Activated CD4-positive, alpha-beta memory T cell treated with anti-CD3 and anti-CD28 coated beads for 36 hours (primary cell): ENCODE results near the gene LST1. TPM values are rescaled to one million over a fixed set of nuclear protein-coding genes. Genes with fewer than 3 reads are reported as not detected.

Experiments
- CTCF ChIA-PET: fragments of 350-600 bp; sonication (Branson Sonifier 250); formaldehyde crosslinking; loops from one replicate; lab custom pipeline; 2021; ENCODE audit warnings: antibody characterized with exemption, inconsistent platforms; lab: Charles Lee
- POLR2A ChIA-PET: fragments of 350-600 bp; sonication (Branson Sonifier 250); formaldehyde crosslinking; loops from one replicate; lab custom pipeline; 2021; ENCODE audit warnings: antibody characterized with exemption; lab: Charles Lee
- DNase-seq: peaks from one replicate; pipeline ENCODE4 v3.0.0-alpha.2; 2020
- H3K27ac Mint-ChIP-seq: one replicate; pipeline ENCODE4 v1.8.0; 2021; ENCODE audit warnings: mixed read lengths
- H3K27me3 Mint-ChIP-seq: one replicate; pipeline ENCODE4 v1.8.0; 2021; ENCODE audit warnings: mixed read lengths
- H3K36me3 Mint-ChIP-seq: one replicate; pipeline ENCODE4 v1.8.0; 2021; ENCODE audit warnings: mixed read lengths
- H3K4me1 Mint-ChIP-seq: one replicate; pipeline ENCODE4 v1.8.0; 2021; ENCODE audit warnings: low read depth, mixed read lengths
- H3K4me3 Mint-ChIP-seq: one replicate; pipeline ENCODE4 v1.8.0; 2021; ENCODE audit warnings: mild to moderate bottlenecking, mixed read lengths
- H3K9me3 Mint-ChIP-seq: one replicate; pipeline ENCODE4 v1.8.0; 2021; ENCODE audit warnings: mixed read lengths
- intact Hi-C: fragments of 100-400 bp; cut with micrococcal nuclease; formaldehyde crosslinking; loops from one replicate; pipeline ENCODE4 v1.15.1; 2023
- microRNA-seq: library from miRNA; unstranded; fragments of <30 nt; microRNA quantifications from one replicate; pipeline ENCODE4 v1.2.0, GENCODE V29; 2022; ENCODE audit warnings: borderline number of aligned reads, borderline microRNAs expressed, borderline replicate concordance
- total RNA-seq, 2 experiments: library from RNA; stranded (reverse); gene quantifications; one replicate each; pipeline ENCODE4 v1.2.3, GENCODE V29; 2021

Gene LST1
- total RNA-seq, 2 experiments from 2014 or later: 15.7 to 16.9 TPM

DNA sequence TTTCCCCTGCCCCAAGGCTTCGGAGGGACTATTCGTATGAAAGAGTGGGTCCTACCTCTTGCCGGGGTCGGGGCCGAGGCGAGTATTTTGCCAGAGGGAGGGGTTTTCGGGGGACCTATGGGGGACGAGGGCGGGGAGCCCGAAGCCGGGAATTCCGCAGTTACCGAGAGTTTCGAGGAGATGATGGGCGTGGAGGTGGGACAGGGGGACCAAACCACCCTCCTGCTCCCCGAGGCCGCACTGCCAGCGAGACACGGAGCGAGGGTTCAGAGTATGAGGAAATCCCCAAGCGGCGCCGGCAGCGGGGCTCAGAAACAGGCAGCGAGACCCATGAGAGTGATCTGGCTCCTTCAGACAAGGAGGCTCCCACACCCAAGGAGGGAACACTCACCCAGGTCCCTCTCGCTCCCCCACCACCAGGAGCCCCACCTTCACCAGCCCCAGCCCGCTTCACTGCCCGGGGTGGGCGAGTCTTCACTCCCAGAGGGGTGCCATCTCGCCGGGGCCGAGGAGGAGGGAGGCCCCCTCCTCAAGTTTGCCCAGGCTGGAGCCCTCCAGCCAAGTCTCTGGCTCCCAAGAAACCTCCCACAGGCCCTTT, 45.7 kb downstream of the LST1 start:
- Mint-ChIP-seq H3K27ac (no peak overlapping the region), H3K9me3 (no peaks in the 10 kb centered on the region), H3K4me1 (no peaks in the 10 kb centered on the region), H3K27me3 (no peaks in the 10 kb centered on the region), H3K4me3 (no peak overlapping the region), H3K36me3 (peaks cover 72% of the 10 kb centered on the region)
- intact Hi-C loops: no loop called here
- DNase-seq: no peak
- ChIA-PET CTCF (no interaction called here), POLR2A (interaction anchor here (0.7 to 1.0 kb wide), 2 partner anchors 8 to 21 kb away, joined by 3 read pairs; partner anchors contain the start of gene BAG6)

DNA sequence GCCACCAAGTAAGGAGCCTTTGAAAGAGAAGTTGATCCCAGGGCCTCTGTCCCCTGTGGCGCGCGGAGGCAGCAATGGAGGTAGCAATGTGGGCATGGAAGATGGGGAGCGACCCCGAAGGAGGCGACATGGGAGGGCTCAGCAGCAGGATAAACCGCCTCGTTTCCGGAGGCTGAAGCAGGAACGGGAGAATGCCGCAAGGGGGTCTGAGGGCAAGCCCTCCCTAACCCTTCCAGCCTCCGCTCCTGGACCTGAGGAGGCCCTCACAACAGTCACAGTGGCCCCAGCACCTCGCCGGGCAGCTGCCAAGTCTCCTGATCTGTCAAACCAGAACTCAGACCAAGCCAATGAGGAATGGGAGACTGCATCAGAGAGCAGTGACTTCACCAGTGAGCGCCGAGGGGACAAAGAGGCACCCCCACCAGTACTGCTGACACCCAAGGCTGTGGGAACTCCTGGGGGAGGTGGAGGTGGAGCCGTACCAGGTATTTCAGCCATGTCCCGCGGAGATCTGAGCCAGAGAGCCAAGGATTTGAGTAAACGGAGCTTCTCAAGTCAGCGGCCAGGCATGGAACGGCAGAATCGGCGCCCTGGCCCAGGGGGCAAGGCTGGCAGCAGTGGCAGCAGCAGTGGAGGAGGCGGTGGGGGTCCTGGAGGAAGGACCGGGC, 46.3 kb downstream of the LST1 start:
- CTCF ChIA-PET: no interaction called here
- no peaks in the 10 kb centered on the region for H3K4me1 Mint-ChIP-seq
- no peak for DNase-seq
- H3K27ac Mint-ChIP-seq: no peak overlapping the region
- intact Hi-C loops: no loop called here
- POLR2A ChIA-PET: no interaction called here
- H3K4me3 Mint-ChIP-seq: no peak overlapping the region
- H3K36me3 Mint-ChIP-seq: peaks cover 72% of the 10 kb centered on the region
- no peaks in the 10 kb centered on the region for H3K27me3 Mint-ChIP-seq
- H3K9me3 Mint-ChIP-seq: no peaks in the 10 kb centered on the region

DNA sequence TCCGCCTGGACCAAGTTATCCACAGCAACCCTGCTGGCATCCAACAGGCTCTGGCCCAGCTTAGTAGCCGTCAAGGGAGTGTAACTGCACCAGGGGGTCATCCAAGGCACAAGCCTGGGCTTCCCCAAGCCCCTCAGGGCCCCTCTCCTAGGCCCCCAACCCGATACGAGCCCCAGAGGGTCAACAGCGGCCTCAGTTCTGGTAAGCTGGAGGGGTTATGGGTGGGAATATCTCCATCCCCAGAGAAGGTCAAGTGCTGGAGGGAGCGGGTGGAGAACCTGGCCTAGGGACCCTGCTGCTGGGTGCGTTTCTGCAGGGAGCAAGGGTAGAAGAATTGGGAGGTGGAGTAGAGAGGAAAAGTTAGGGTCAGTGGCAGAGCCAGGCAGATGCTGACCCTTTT, 47.4 kb downstream of the LST1 start:
- POLR2A ChIA-PET: interaction anchor here (1.1 to 1.3 kb wide), 3 partner anchors 8 to 11 kb away, joined by 3 to 5 read pairs (median 3); no protein-coding TSS in a partner anchor
- intact Hi-C loops: no loop called here
- Mint-ChIP-seq H3K9me3 (no peaks in the 10 kb centered on the region), H3K27ac (no peak overlapping the region), H3K4me1 (no peaks in the 10 kb centered on the region), H3K4me3 (no peak overlapping the region), H3K27me3 (no peaks in the 10 kb centered on the region), H3K36me3 (peaks cover 64% of the 10 kb centered on the region)
- DNase-seq: no peak
- CTCF ChIA-PET: interaction anchor here (0.7 kb wide), 1 partner anchor 35 kb away, joined by 3 read pairs; no protein-coding TSS in a partner anchor

DNA sequence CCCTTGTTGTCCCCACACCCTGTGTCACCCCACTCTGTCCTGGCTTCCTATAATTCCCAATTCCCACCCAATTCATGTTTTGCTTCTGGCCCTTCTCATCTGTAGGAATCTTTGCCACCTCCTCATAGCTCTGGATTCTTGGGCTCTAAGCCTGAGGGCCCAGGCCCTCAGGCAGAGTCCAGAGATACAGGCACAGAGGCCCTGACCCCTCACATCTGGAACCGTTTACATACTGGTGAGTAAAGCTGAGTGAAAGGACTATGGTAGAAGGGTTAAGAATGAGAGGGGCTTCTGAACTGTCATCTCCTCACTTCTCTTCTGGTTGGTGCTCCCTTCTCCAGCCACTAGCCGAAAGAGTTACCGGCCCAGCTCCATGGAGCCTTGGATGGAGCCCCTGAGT, 48.1 kb downstream of the LST1 start:
- ChIA-PET CTCF (interaction anchor here (2.0 kb wide), 1 partner anchor 83 kb away, joined by 4 read pairs; no protein-coding TSS in a partner anchor), POLR2A (interaction anchor here (1.1 to 1.3 kb wide), 3 partner anchors 9 to 12 kb away, joined by 3 to 5 read pairs (median 3); no protein-coding TSS in a partner anchor)
- H3K9me3 Mint-ChIP-seq: no peaks in the 10 kb centered on the region
- no peak for DNase-seq
- H3K4me1 Mint-ChIP-seq: no peaks in the 10 kb centered on the region
- no peak overlapping the region for H3K27ac Mint-ChIP-seq
- H3K27me3 Mint-ChIP-seq: no peaks in the 10 kb centered on the region
- no peak overlapping the region for H3K4me3 Mint-ChIP-seq
- peaks cover 63% of the 10 kb centered on the region for H3K36me3 Mint-ChIP-seq
- intact Hi-C loops: no loop called here

DNA sequence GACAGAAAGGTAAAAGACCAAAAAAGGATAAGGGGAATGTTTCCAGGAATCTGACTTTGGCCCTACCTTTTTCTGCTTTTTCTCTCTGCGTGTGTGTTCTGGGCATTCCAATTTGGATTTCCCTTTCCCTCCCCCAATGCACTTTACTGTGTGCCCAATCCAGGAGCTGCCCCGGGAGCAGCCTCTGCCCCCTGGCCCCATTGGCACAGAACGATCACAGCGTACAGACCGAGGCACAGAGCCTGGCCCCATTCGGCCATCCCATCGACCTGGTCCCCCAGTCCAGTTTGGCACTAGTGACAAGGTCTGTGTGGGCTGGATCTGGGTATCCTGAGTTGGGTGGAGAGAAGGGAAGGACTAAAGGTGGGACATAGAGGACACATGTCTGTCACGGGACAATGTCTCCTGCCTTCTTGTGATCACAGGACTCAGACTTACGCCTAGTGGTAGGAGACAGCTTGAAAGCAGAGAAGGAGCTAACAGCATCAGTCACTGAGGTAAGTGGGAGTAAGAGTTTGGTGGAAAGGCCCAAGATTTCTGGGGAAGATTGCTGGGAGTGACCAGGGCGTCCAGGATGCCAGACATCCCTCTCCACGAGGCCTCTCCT, 49.0 kb downstream of the LST1 start:
- ChIA-PET POLR2A (interaction anchor here (1.2 kb wide), 1 partner anchor 9 kb away, joined by 5 read pairs; no protein-coding TSS in a partner anchor), CTCF (interaction anchor here (2.0 kb wide), 1 partner anchor 84 kb away, joined by 4 read pairs; no protein-coding TSS in a partner anchor)
- peaks cover 59% of the 10 kb centered on the region for H3K36me3 Mint-ChIP-seq
- no peaks in the 10 kb centered on the region for H3K27me3 Mint-ChIP-seq
- H3K27ac Mint-ChIP-seq: peak overlapping the region; percentile 47
- H3K4me3 Mint-ChIP-seq: no peak overlapping the region
- intact Hi-C loops: no loop called here
- peaks cover 5% of the 10 kb centered on the region for H3K4me1 Mint-ChIP-seq
- no peaks in the 10 kb centered on the region for H3K9me3 Mint-ChIP-seq
- DNase-seq: no peak

DNA sequence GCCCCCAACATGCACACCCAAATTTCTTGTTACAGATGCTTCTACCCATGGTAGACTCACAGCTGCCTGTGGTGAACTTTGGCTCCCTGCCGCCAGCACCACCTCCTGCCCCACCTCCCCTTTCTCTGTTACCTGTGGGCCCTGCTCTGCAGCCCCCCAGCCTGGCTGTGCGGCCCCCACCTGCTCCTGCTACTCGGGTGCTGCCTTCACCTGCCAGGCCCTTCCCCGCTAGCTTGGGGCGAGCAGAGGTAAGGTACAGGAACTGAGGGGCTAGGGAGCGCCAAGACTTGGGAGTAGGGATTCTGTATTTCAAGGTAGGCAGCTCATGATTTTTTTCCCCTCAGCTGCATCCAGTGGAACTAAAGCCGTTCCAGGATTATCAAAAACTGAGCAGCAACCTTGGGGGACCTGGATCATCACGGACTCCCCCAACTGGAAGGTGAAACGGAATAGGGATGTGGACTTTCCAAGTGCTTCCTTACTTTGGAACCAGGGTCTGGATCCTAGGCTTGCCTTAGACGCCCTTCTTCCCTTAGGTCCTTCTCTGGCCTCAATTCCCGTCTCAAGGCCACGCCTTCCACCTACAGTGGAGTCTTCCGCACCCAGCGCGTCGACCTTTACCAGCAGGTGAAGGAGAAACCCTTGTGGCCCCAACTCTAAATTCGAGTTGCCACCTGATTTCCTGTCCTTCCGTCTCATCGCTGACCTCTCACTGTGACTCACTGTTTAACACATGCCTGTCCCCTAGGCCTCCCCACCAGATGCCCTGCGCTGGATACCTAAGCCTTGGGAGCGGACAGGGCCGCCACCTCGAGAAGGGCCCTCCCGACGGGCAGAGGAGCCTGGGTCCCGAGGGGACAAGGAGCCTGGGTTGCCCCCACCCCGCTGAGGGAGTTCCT, 50.9 kb downstream of the LST1 start:
- Mint-ChIP-seq H3K27me3 (no peaks in the 10 kb centered on the region), H3K9me3 (no peaks in the 10 kb centered on the region), H3K4me3 (no peak overlapping the region), H3K36me3 (peaks cover 54% of the 10 kb centered on the region), H3K27ac (peak overlapping the region; percentile 66), H3K4me1 (peaks cover 5% of the 10 kb centered on the region)
- CTCF ChIA-PET: no interaction called here
- POLR2A ChIA-PET: interaction anchor here (1.6 kb wide), 2 partner anchors 15 to 16 kb away, joined by 4 to 5 read pairs; partner anchors contain the start of gene BAG6
- no peak for DNase-seq
- intact Hi-C loops: no loop called here

Small RNA genes within 50 kb of the gene (microRNA-seq; reads per million reads assigned to microRNA genes)
- not detected for gene MIR6832

Other genes with a start within 250 kb of the LST1 start
- 1,000 to 10,000 TPM; 3,016 to 3,060 TPM for gene HLA-B, start 229.1 kb upstream of the LST1 start, total RNA-seq
- gene MICA, start 182.7 kb upstream of the LST1 start, total RNA-seq: 1 to 10 TPM; 7.1 to 8.6 TPM
- 10 to 100 TPM; 21.1 to 23.2 TPM for gene MICB, start 88.1 kb upstream of the LST1 start, total RNA-seq
- gene MCCD1, start 57.3 kb upstream of the LST1 start, total RNA-seq: not detected
- 100 to 1,000 TPM; 538 to 547 TPM for gene DDX39B, start 44.3 kb upstream of the LST1 start, total RNA-seq
- 1 to 10 TPM; 1.4 to 1.6 TPM for gene ATP6V1G2, start 39.7 kb upstream of the LST1 start, total RNA-seq
- gene NFKBIL1, start 38.7 kb upstream of the LST1 start, total RNA-seq: 10 to 100 TPM; 18.5 to 21.5 TPM
- gene LTA, start 14.0 kb upstream of the LST1 start, total RNA-seq: 100 to 1,000 TPM; 696 to 733 TPM
- 100 to 1,000 TPM; 165 to 167 TPM for gene TNF, start 10.7 kb upstream of the LST1 start, total RNA-seq
- 100 to 1,000 TPM; 161 to 164 TPM for gene LTB, start 3.9 kb upstream of the LST1 start, total RNA-seq
- gene NCR3, start 6.7 kb downstream of the LST1 start, total RNA-seq: 10 to 100 TPM; 11.7 to 12.2 TPM
- 10 to 100 TPM; 26.1 to 29.0 TPM for gene AIF1, start 29.0 kb downstream of the LST1 start, total RNA-seq
- 100 to 1,000 TPM; 246 to 257 TPM for gene PRRC2A, start 34.4 kb downstream of the LST1 start, total RNA-seq
- gene BAG6, start 66.4 kb downstream of the LST1 start, total RNA-seq: 100 to 1,000 TPM; 351 to 354 TPM
- 1 to 10 TPM; 2.9 to 3.1 TPM for gene APOM, start 69.6 kb downstream of the LST1 start, total RNA-seq
- gene C6orf47, start 74.5 kb downstream of the LST1 start, total RNA-seq: 10 to 100 TPM; 15.8 to 16.9 TPM
- 10 to 100 TPM; 31.6 to 32.3 TPM for gene GPANK1, start 78.7 kb downstream of the LST1 start, total RNA-seq
- 100 to 1,000 TPM; 227 to 234 TPM for gene CSNK2B, start 79.8 kb downstream of the LST1 start, total RNA-seq
- gene LY6G5B, start 83.7 kb downstream of the LST1 start, total RNA-seq: 10 to 100 TPM in 1 of 2 experiments, 1 to 10 TPM in 1; 9.2 to 11.6 TPM
- gene LY6G5C, start 94.8 kb downstream of the LST1 start, total RNA-seq: 1 to 10 TPM; 1.4 to 1.8 TPM
- gene ABHD16A, start 117.0 kb downstream of the LST1 start, total RNA-seq: 10 to 100 TPM; 29.1 to 29.6 TPM
- not detected for gene LY6G6F, start 120.6 kb downstream of the LST1 start, total RNA-seq
- not detected for gene LY6G6D, start 129.1 kb downstream of the LST1 start, total RNA-seq
- gene LY6G6C, start 135.5 kb downstream of the LST1 start, total RNA-seq: not detected
- gene MPIG6B, start 137.1 kb downstream of the LST1 start, total RNA-seq: not detected
- gene DDAH2, start 143.0 kb downstream of the LST1 start, total RNA-seq: 1 to 10 TPM; 6.2 to 6.6 TPM
- gene CLIC1, start 150.3 kb downstream of the LST1 start, total RNA-seq: 100 to 1,000 TPM; 430 to 442 TPM
- 10 to 100 TPM; 80.9 to 83.8 TPM for gene MSH5, start 153.7 kb downstream of the LST1 start, total RNA-seq
- gene SAPCD1, start 176.4 kb downstream of the LST1 start, total RNA-seq: 10 to 100 TPM; 11.3 to 13.2 TPM
- 1 to 10 TPM; 2.0 to 2.1 TPM for gene VWA7, start 191.1 kb downstream of the LST1 start, total RNA-seq
- 100 to 1,000 TPM; 141 to 153 TPM for gene VARS1, start 209.5 kb downstream of the LST1 start, total RNA-seq
- 100 to 1,000 TPM; 142 to 143 TPM for gene LSM2, start 220.7 kb downstream of the LST1 start, total RNA-seq
- gene HSPA1L, start 229.0 kb downstream of the LST1 start, total RNA-seq: 1 to 10 TPM; 2.0 TPM
- gene HSPA1A, start 229.3 kb downstream of the LST1 start, total RNA-seq: 10 to 100 TPM; 68.5 to 69.9 TPM
- 10 to 100 TPM; 59.5 to 62.3 TPM for gene HSPA1B, start 241.5 kb downstream of the LST1 start, total RNA-seq